Body of pancreas (tissue), 4 donors: ENCODE results near the gene FUCA2.

Experiments used
- CTCF ChIP-seq, 7 experiments: fragments of 450-650 bp in 4 of 7; fragments of 200-600 bp in 3 of 7; sonication (generic) in 3 of 7; IDR thresholded peaks; one replicate each; pipeline ENCODE4 v1.5.1; 2016 to 2019; ENCODE audit warnings: antibody characterized with exemption in 7 of 7
- POLR2A ChIP-seq, 3 donors: fragments of 450-650 bp; IDR thresholded peaks; one replicate each; pipeline ENCODE4 v1.6.1; 2016; ENCODE audit warnings: antibody characterized with exemption in 3 of 3, mild to moderate bottlenecking in 2 of 3

- TF ChIP-seq CTCF (IDR thresholded peaks at IDR 0.05) (no peak), POLR2A (IDR thresholded peaks at IDR 0.05) (no peak)
Measured at GRCh38 chr6:143535189-143535614, 23.7 kb upstream of the FUCA2 start.
